ENCODE measurements around the gene BBS1. TPM values are rescaled to one million over a fixed set of nuclear protein-coding genes. Genes with fewer than 3 reads are reported as not detected.

BBS1 gene
- total RNA-seq, 1 experiment from 2014 or later: 29.6 TPM

- no peak for DNase-seq (ENCODE audit: low read depth)
These were observed 32.9 kb upstream of the BBS1 start for GRCh38 chr11:66477263-66478201.

- no peak for DNase-seq (ENCODE audit: low read depth)
These were observed 31.6 kb upstream of the BBS1 start for GRCh38 chr11:66478729-66479393.

- DNase-seq (ENCODE audit: low read depth): peak; percentile 34
These were observed 30.9 kb upstream of the BBS1 start for GRCh38 chr11:66479394-66480116.

- DNase-seq (ENCODE audit: low read depth): peak; percentile 96
These were observed 30.1 kb upstream of the BBS1 start, which contains the start of gene DPP3 for GRCh38 chr11:66480117-66480938. DPP3 (plus strand) TSS chr11:66480434; CDS start chr11:66482201, 1,767 bp downstream.

GRCh38 chr11:66484806-66485380 lies 25.5 kb upstream of the BBS1 start:
- no peak for DNase-seq (ENCODE audit: low read depth)

- DNase-seq (ENCODE audit: low read depth): no peak
These were observed 21.5 kb upstream of the BBS1 start for GRCh38 chr11:66488957-66489356.

- no peak for DNase-seq (ENCODE audit: low read depth)
These were observed 20.8 kb upstream of the BBS1 start for GRCh38 chr11:66489636-66490035.

GRCh38 chr11:66491315-66491935 lies 19.0 kb upstream of the BBS1 start:
- DNase-seq (ENCODE audit: low read depth): no peak

- DNase-seq (ENCODE audit: low read depth): no peak
These were observed 18.1 kb upstream of the BBS1 start for GRCh38 chr11:66492161-66492865.

- no peak for DNase-seq (ENCODE audit: low read depth)
These were observed 17.3 kb upstream of the BBS1 start for GRCh38 chr11:66493130-66493529.

GRCh38 chr11:66494458-66494857 lies 16.0 kb upstream of the BBS1 start:
- no peak for DNase-seq (ENCODE audit: low read depth)

- DNase-seq (ENCODE audit: low read depth): no peak
These were observed 15.5 kb upstream of the BBS1 start for GRCh38 chr11:66494935-66495334.

- DNase-seq (ENCODE audit: low read depth): no peak
These were observed 15.0 kb upstream of the BBS1 start for GRCh38 chr11:66495401-66495854.

GRCh38 chr11:66497206-66497605 lies 13.2 kb upstream of the BBS1 start:
- no peak for DNase-seq (ENCODE audit: low read depth)

- DNase-seq (ENCODE audit: low read depth): no peak
These were observed 11.9 kb upstream of the BBS1 start for GRCh38 chr11:66498506-66498905.

GRCh38 chr11:66505276-66505816 lies 5.1 kb upstream of the BBS1 start:
- no peak for DNase-seq (ENCODE audit: low read depth)

GRCh38 chr11:66509131-66509561 lies 1.3 kb upstream of the BBS1 start:
- DNase-seq (ENCODE audit: low read depth): no peak

- DNase-seq (ENCODE audit: low read depth): no peak
These were observed 530 bp downstream of the BBS1 start for GRCh38 chr11:66510990-66511339.

GRCh38 chr11:66523611-66524010 lies 13.2 kb downstream of the BBS1 start:
- DNase-seq (ENCODE audit: low read depth): no peak
